Stimulated activated naive CD8-positive, alpha-beta T cell treated with anti-CD3 and anti-CD28 coated beads, Interleukin-15, amount 100 ng/mL, for 72 hours (primary cell): Measurements from ENCODE around the gene CACNA1G.

Experiments
- ATAC-seq: fragments of 150-1000 bp; cut with Tn5 transposase; 2 replicates; pipeline ENCODE4 v1.10.0; 2021; ENCODE audit warnings: mild to moderate bottlenecking, moderate library complexity
- DNase-seq, 2 donors: peaks; one replicate each; pipeline ENCODE4 v3.0.0; 2021 to 2022
- H3K27ac Mint-ChIP-seq, 2 donors: one replicate each; pipeline ENCODE4 v1.8.0; 2022; ENCODE audit warnings: mild to moderate bottlenecking in 2 of 2, mixed read lengths in 2 of 2, moderate library complexity in 2 of 2
- H3K27me3 Mint-ChIP-seq: one replicate; pipeline ENCODE4 v1.8.0; 2022; ENCODE audit warnings: mixed read lengths
- H3K4me1 Mint-ChIP-seq: one replicate; pipeline ENCODE4 v1.8.0; 2022; ENCODE audit warnings: mild to moderate bottlenecking, mixed read lengths
- H3K4me3 Mint-ChIP-seq, 2 donors: one replicate each; pipeline ENCODE4 v1.8.0; 2022; ENCODE audit warnings: mild to moderate bottlenecking in 2 of 2, mixed read lengths in 2 of 2, moderate library complexity in 1 of 2
- H3K9me3 Mint-ChIP-seq, 2 donors: one replicate each; pipeline ENCODE4 v1.8.0; 2022; ENCODE audit warnings: mixed read lengths in 2 of 2

Gene CACNA1G

GRCh38 chr17:50630524-50631194 is 70.1 kb downstream of the CACNA1G start:
- peak; percentile 65 to 66 for DNase-seq
- Mint-ChIP-seq H3K9me3 (no peaks in the 10 kb centered on the region), H3K4me3 (no peak overlapping the region), H3K27me3 (peaks cover 93% of the 10 kb centered on the region), H3K27ac (no peak overlapping the region), H3K4me1 (peaks cover 15% of the 10 kb centered on the region)
- ATAC-seq, result peak; percentile 71

- ATAC-seq, result no peak
- Mint-ChIP-seq H3K27me3 (peaks cover 93% of the 10 kb centered on the region), H3K4me1 (peaks cover 15% of the 10 kb centered on the region), H3K27ac (no peak overlapping the region), H3K4me3 (no peak overlapping the region), H3K9me3 (no peaks in the 10 kb centered on the region)
- DNase-seq, result no peak
Measured at GRCh38 chr17:50631195-50631907, 70.8 kb downstream of the CACNA1G start.

GRCh38 chr17:50631908-50632571 is 71.5 kb downstream of the CACNA1G start:
- DNase-seq (no peak), ATAC-seq (no peak)
- Mint-ChIP-seq H3K9me3 (no peaks in the 10 kb centered on the region), H3K27me3 (peaks cover 93% of the 10 kb centered on the region), H3K4me1 (peaks cover 15% of the 10 kb centered on the region), H3K4me3 (no peak overlapping the region), H3K27ac (no peak overlapping the region)

- DNase-seq (no peak), ATAC-seq (no peak)
- peaks cover 93% of the 10 kb centered on the region for H3K27me3 Mint-ChIP-seq
- H3K4me1 Mint-ChIP-seq, result peaks cover 13% of the 10 kb centered on the region
- no peak overlapping the region for H3K4me3 Mint-ChIP-seq
- H3K27ac Mint-ChIP-seq, result no peak overlapping the region
- H3K9me3 Mint-ChIP-seq, result no peaks in the 10 kb centered on the region
Measured at GRCh38 chr17:50632637-50633036, 72.1 kb downstream of the CACNA1G start.

GRCh38 chr17:50633683-50634082 is 73.2 kb downstream of the CACNA1G start:
- Mint-ChIP-seq H3K27me3 (peaks cover 94% of the 10 kb centered on the region), H3K27ac (no peak overlapping the region), H3K9me3 (no peaks in the 10 kb centered on the region), H3K4me3 (no peak overlapping the region), H3K4me1 (peaks cover 6% of the 10 kb centered on the region)
- ATAC-seq (no peak), DNase-seq (no peak)

- peak; percentile 41 for ATAC-seq
- H3K27ac Mint-ChIP-seq, result no peak within 1 kb of the TSS
- DNase-seq, result no peak
- H3K4me1 Mint-ChIP-seq, result peaks cover 6% of the 10 kb centered on the region
- peaks cover 93% of the 10 kb centered on the region for H3K27me3 Mint-ChIP-seq
- no peaks in the 10 kb centered on the region for H3K9me3 Mint-ChIP-seq
- no peak within 1 kb of the TSS for H3K4me3 Mint-ChIP-seq
Measured at GRCh38 chr17:50634224-50634914, 73.9 kb downstream of the CACNA1G start, which contains the start of gene ABCC3. Gene ABCC3 (plus strand): TSS chr17:50634881. CDS start chr17:50634937, 56 bp downstream.

- H3K9me3 Mint-ChIP-seq, result no peaks in the 10 kb centered on the region
- H3K4me3 Mint-ChIP-seq, result no peak overlapping the region
- peak; percentile 19 for ATAC-seq
- no peak for DNase-seq
- no peak overlapping the region for H3K27ac Mint-ChIP-seq
- peaks cover 6% of the 10 kb centered on the region for H3K4me1 Mint-ChIP-seq
- H3K27me3 Mint-ChIP-seq, result peaks cover 86% of the 10 kb centered on the region
Measured at GRCh38 chr17:50634915-50635731, 74.6 kb downstream of the CACNA1G start.

GRCh38 chr17:50635732-50635981 is 75.1 kb downstream of the CACNA1G start:
- Mint-ChIP-seq H3K27ac (no peak overlapping the region), H3K27me3 (peaks cover 81% of the 10 kb centered on the region), H3K9me3 (no peaks in the 10 kb centered on the region), H3K4me3 (no peak overlapping the region), H3K4me1 (peaks cover 1% of the 10 kb centered on the region)
- ATAC-seq (no peak), DNase-seq (no peak)

- no peak for DNase-seq
- ATAC-seq, result no peak
- Mint-ChIP-seq H3K9me3 (no peaks in the 10 kb centered on the region), H3K4me3 (no peak overlapping the region), H3K27me3 (peaks cover 75% of the 10 kb centered on the region), H3K27ac (no peak overlapping the region), H3K4me1 (no peaks in the 10 kb centered on the region)
Measured at GRCh38 chr17:50635982-50636803, 75.7 kb downstream of the CACNA1G start.

GRCh38 chr17:50636804-50637195 is 76.3 kb downstream of the CACNA1G start:
- no peak overlapping the region for H3K27ac Mint-ChIP-seq
- H3K27me3 Mint-ChIP-seq, result peaks cover 69% of the 10 kb centered on the region
- no peak for ATAC-seq
- H3K4me3 Mint-ChIP-seq, result no peak overlapping the region
- H3K9me3 Mint-ChIP-seq, result no peaks in the 10 kb centered on the region
- DNase-seq, result no peak
- H3K4me1 Mint-ChIP-seq, result no peaks in the 10 kb centered on the region

GRCh38 chr17:50637829-50638605 is 77.5 kb downstream of the CACNA1G start:
- no peaks in the 10 kb centered on the region for H3K4me1 Mint-ChIP-seq
- no peak overlapping the region for H3K27ac Mint-ChIP-seq
- no peak overlapping the region for H3K4me3 Mint-ChIP-seq
- ATAC-seq, result no peak
- H3K9me3 Mint-ChIP-seq, result no peaks in the 10 kb centered on the region
- peaks cover 57% of the 10 kb centered on the region for H3K27me3 Mint-ChIP-seq
- no peak for DNase-seq

GRCh38 chr17:50638606-50638965 is 78.1 kb downstream of the CACNA1G start:
- Mint-ChIP-seq H3K4me3 (no peak overlapping the region), H3K27me3 (peaks cover 51% of the 10 kb centered on the region), H3K9me3 (no peaks in the 10 kb centered on the region), H3K27ac (no peak overlapping the region), H3K4me1 (no peaks in the 10 kb centered on the region)
- DNase-seq (no peak), ATAC-seq (no peak)

- H3K27me3 Mint-ChIP-seq, result peaks cover 46% of the 10 kb centered on the region
- no peak overlapping the region for H3K4me3 Mint-ChIP-seq
- no peaks in the 10 kb centered on the region for H3K9me3 Mint-ChIP-seq
- no peak for DNase-seq
- H3K4me1 Mint-ChIP-seq, result no peaks in the 10 kb centered on the region
- no peak for ATAC-seq
- H3K27ac Mint-ChIP-seq, result no peak overlapping the region
Measured at GRCh38 chr17:50638966-50639713, 78.6 kb downstream of the CACNA1G start.
